ENCODE measurements around the gene LSM14A. TPM values are rescaled to one million over a fixed set of nuclear protein-coding genes. Genes with fewer than 3 reads are reported as not detected.

LSM14A gene
- total and polyA plus RNA-seq, 9 of the 15 experiments (the other 6 are each of a cell fraction or from before 2014, with no cell fraction given) = 19.5 to 150 (median 95.1) TPM

GRCh38 chr19:34178274-34178610 lies 5.9 kb downstream of the LSM14A start:
- Histone ChIP-seq H3K9me1 (ENCODE audit: control insufficient read depth, insufficient read depth, low read length) (peaks cover 2% of the 10 kb centered on the region), H3K9me3 (replicated peaks; ENCODE audit: control insufficient read depth, insufficient read depth, low read depth, low read length) (no peaks in the 10 kb centered on the region), H2AFZ (ENCODE audit: low read depth, low read length) (no peak overlapping the region), H3K4me1 (replicated peaks in 1 of 2; ENCODE audit: control insufficient read depth in 2 of 2, insufficient read depth in 2 of 2, low read length in 2 of 2) (peaks cover 12 to 37% of the 10 kb centered on the region in 2 experiments), H3K27ac (ENCODE audit: extremely low read depth, low read depth, low read length) (no peak overlapping the region), H3K36me3 (ENCODE audit: control insufficient read depth, insufficient read depth, low read length) (peaks cover 38% of the 10 kb centered on the region), H3K4me3 (no peak overlapping the region), H3K27me3 (ENCODE audit: control insufficient read depth in 2 of 2, insufficient read depth in 2 of 2, low read length in 2 of 2) (no peaks in the 10 kb centered on the region), H3K79me2 (ENCODE audit: control insufficient read depth, insufficient read depth, low read length) (peaks cover 99% of the 10 kb centered on the region), H4K20me1 (replicated peaks; ENCODE audit: control insufficient read depth, insufficient read depth, low read length) (peaks cover 39% of the 10 kb centered on the region), H3K4me2 (ENCODE audit: insufficient read depth, low read length) (0 out of 2 replicates have a peak overlapping the region, but pooled peaks have one; percentile 10), H3K9ac (ENCODE audit: insufficient read depth in 1 of 2, low read depth in 2 of 2, low read length in 2 of 2) (no peak overlapping the region)
- FAIRE-seq (no peak), DNase-seq (ENCODE audit: extremely low read depth in 1 of 4, low spot score in 3 of 4) (no peak), ATAC-seq (no peak)
- CTCF ChIA-PET (ENCODE audit: low intra/inter-chr PET ratio) = no interaction called here
- TF ChIP-seq, protein P1, sequence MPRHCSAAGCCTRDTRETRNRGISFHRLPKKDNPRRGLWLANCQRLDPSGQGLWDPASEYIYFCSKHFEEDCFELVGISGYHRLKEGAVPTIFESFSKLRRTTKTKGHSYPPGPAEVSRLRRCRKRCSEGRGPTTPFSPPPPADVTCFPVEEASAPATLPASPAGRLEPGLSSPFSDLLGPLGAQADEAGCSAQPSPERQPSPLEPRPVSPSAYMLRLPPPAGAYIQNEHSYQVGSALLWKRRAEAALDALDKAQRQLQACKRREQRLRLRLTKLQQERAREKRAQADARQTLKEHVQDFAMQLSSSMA (CRISPR knock-in tag; IDR thresholded peaks at IDR 0.05) = no peak
- no peak for TF ChIP-seq XRCC5 (IDR thresholded peaks at IDR 0.05; ENCODE audit: low read depth, low read length)
- no peak for TF ChIP-seq ZSCAN32 (CRISPR knock-in tag; IDR thresholded peaks at IDR 0.05)
- TF ChIP-seq CHD2 (IDR thresholded peaks at IDR 0.05; ENCODE audit: low read depth, low read length) = no peak
- TF ChIP-seq CREB1 (IDR thresholded peaks at IDR 0.05) = no peak
- TF ChIP-seq CREB1 (CRISPR knock-in tag; IDR thresholded peaks at IDR 0.05) = no peak
- no peak for TF ChIP-seq TCF7L2 (IDR thresholded peaks at IDR 0.05; ENCODE audit: low read depth, low read length)
- no peak for TF ChIP-seq GABPB1 (CRISPR knock-in tag; IDR thresholded peaks at IDR 0.05)
- no peak for TF ChIP-seq TFAM (CRISPR knock-in tag; conservative IDR thresholded peaks at IDR 0.05)
- TF ChIP-seq ZNF507 (tag; conservative IDR thresholded peaks at IDR 0.05) = no peak
- TF ChIP-seq ZNF445 (CRISPR knock-in tag; IDR thresholded peaks at IDR 0.05; ENCODE audit: low read depth) = no peak
- TF ChIP-seq SAP30 (IDR thresholded peaks at IDR 0.05; ENCODE audit: borderline replicate concordance, insufficient read depth, low read depth, low read length, poor library complexity, severe bottlenecking) = no peak
- no peak for TF ChIP-seq TEAD1 (CRISPR knock-in tag; IDR thresholded peaks at IDR 0.05)
- TF ChIP-seq NCOA2 (IDR thresholded peaks at IDR 0.05; ENCODE audit: partially characterized antibody in 2 of 2) = no peak
- TF ChIP-seq NR3C1 (CRISPR knock-in tag; IDR thresholded peaks at IDR 0.05) = no peak
- no peak for TF ChIP-seq ZKSCAN8 (CRISPR knock-in tag; IDR thresholded peaks at IDR 0.05)
- TF ChIP-seq ZBED1 (IDR thresholded peaks at IDR 0.05) = no peak
- 45% methylated on average over 2 of the region's 2 CpGs for WGBS (ENCODE audit: insufficient coverage, low coverage, missing lambda C conversion rate)
- in situ Hi-C loops (cut with MboI) (no loop called here), intact Hi-C loops (cut with micrococcal nuclease) (no loop called here)
- POLR2A ChIA-PET = interaction anchor here (0.6 to 2.3 kb wide), 3 partner anchors 9 to 239 kb away, joined by 3 to 12 read pairs (median 9); no protein-coding TSS in a partner anchor
- BruUV-seq (replicated peaks) = no TSS peak

Data from K562 (cell line).